ENCODE data around the gene CNNM3.
A peak's percentile ranks its signal among the peaks of the same experiment; 100 is the strongest.

- peak; percentile 58 for TF ChIP-seq POLR2A (IDR thresholded peaks at IDR 0.05; ENCODE audit: low read depth, low read length)
- 0 out of 2 replicates have a peak, but pooled peaks have one; percentile 18 for TF ChIP-seq POLR2AphosphoS5 (IDR thresholded peaks at IDR 0.05; ENCODE audit: low read depth, low read length)
- peak; percentile 72 for TF ChIP-seq SPI1 (IDR thresholded peaks at IDR 0.05; ENCODE audit: low read depth, low read length)
- no peak for TF ChIP-seq TAF1 (IDR thresholded peaks at IDR 0.05; ENCODE audit: low read depth, low read length)
Measured at GRCh38 chr2:96874198-96874831, 58.2 kb downstream of the CNNM3 start.
